Liver (tissue), 9 donors: ENCODE results near the gene FAM221B. TPM values are rescaled to one million over a fixed set of nuclear protein-coding genes. Genes with fewer than 3 reads are reported as not detected.
A peak's percentile ranks its signal among the peaks of the same experiment; 100 is the strongest.

Experiments used
- DNase-seq: peaks from one replicate; pipeline ENCODE4 v3.0.0-alpha.2; 2017; ENCODE audit warnings: low spot score
- H3K27ac ChIP-seq, 2 donors: one replicate each; pipeline ENCODE4 v1.7.0; 2013; ENCODE audit warnings: inconsistent platforms in 2 of 2, low read length in 2 of 2, control low read depth in 1 of 2, low read depth in 1 of 2, mild to moderate bottlenecking in 1 of 2
- H3K27me3 ChIP-seq, 4 donors: one replicate each; pipeline versions ENCODE4 v1.6.1 to v1.7.0; 2013; ENCODE audit warnings: low read length in 3 of 4, inconsistent platforms in 1 of 4, mild to moderate bottlenecking in 1 of 4, moderate library complexity in 1 of 4; ENCODE audit not compliant: control insufficient read depth in 4 of 4, insufficient read depth in 4 of 4
- H3K36me3 ChIP-seq, 4 donors: one replicate each; pipeline versions ENCODE4 v1.6.1 to v1.7.0; 2013; ENCODE audit warnings: low read length in 3 of 4, mild to moderate bottlenecking in 3 of 4, low read depth in 1 of 4, moderate library complexity in 1 of 4; ENCODE audit not compliant: control insufficient read depth in 4 of 4, insufficient read depth in 3 of 4
- H3K4me1 ChIP-seq, 4 donors: one replicate each; pipeline versions ENCODE4 v1.6.1 to v1.7.0; 2013; ENCODE audit warnings: low read length in 3 of 4, mild to moderate bottlenecking in 3 of 4, moderate library complexity in 1 of 4; ENCODE audit not compliant: control insufficient read depth in 4 of 4, insufficient read depth in 4 of 4
- H3K4me3 ChIP-seq, 3 donors: one replicate each; pipeline versions ENCODE4 v1.6.1 to v1.7.0; 2013; ENCODE audit warnings: low read length in 3 of 3, control low read depth in 1 of 3, low read depth in 1 of 3, mild to moderate bottlenecking in 1 of 3
- H3K9ac ChIP-seq, 2 donors: one replicate each; pipeline ENCODE4 v1.7.0; 2013; ENCODE audit warnings: low read length in 2 of 2, mild to moderate bottlenecking in 2 of 2, moderate library complexity in 2 of 2, control low read depth in 1 of 2, low read depth in 1 of 2
- H3K9me3 ChIP-seq, 4 donors: one replicate each; pipeline versions ENCODE4 v1.6.1 to v1.7.0; 2013; ENCODE audit warnings: low read length in 3 of 4; ENCODE audit not compliant: control insufficient read depth in 4 of 4
- ATF3 ChIP-seq: IDR thresholded peaks from 2 replicates; pipeline ENCODE4 v1.6.1; 2016; ENCODE audit warnings: antibody characterized with exemption
- CTCF ChIP-seq: fragments of 150-350 bp; IDR thresholded peaks from 2 replicates; pipeline ENCODE4 v1.5.1; 2017; ENCODE audit warnings: improper control_type of control experiment, low read depth, low read length; ENCODE audit not compliant: missing input control
- EGR1 ChIP-seq, 2 donors: IDR thresholded peaks; 2 replicates each; pipeline ENCODE4 v1.6.1; 2016 to 2018; ENCODE audit warnings: antibody characterized with exemption in 2 of 2, low read depth in 2 of 2
- FOXA2 ChIP-seq: IDR thresholded peaks from 2 replicates; pipeline ENCODE4 v1.6.1; 2016; ENCODE audit warnings: antibody characterized with exemption
- GABPA ChIP-seq, 2 donors: IDR thresholded peaks in 1 of 2; conservative IDR thresholded peaks in 1 of 2; 2 replicates each; pipeline ENCODE4 v1.6.1; 2016; ENCODE audit warnings: antibody characterized with exemption in 2 of 2, mild to moderate bottlenecking in 1 of 2, moderate library complexity in 1 of 2
- HNF4A ChIP-seq, 2 donors: conservative IDR thresholded peaks; 2 replicates each; pipeline ENCODE4 v1.6.1; 2016; ENCODE audit warnings: antibody characterized with exemption in 2 of 2, mild to moderate bottlenecking in 2 of 2
- HNF4G ChIP-seq: IDR thresholded peaks from 2 replicates; pipeline ENCODE4 v1.6.1; 2016; ENCODE audit warnings: antibody characterized with exemption
- JUND ChIP-seq, 2 donors: IDR thresholded peaks; 2 replicates each; pipeline ENCODE4 v1.6.1; 2016; ENCODE audit warnings: antibody characterized with exemption in 2 of 2
- MAX ChIP-seq: IDR thresholded peaks from 2 replicates; pipeline ENCODE4 v1.6.1; 2016; ENCODE audit warnings: antibody characterized with exemption
- NR2F2 ChIP-seq: IDR thresholded peaks from 2 replicates; pipeline ENCODE4 v1.6.1; 2016; ENCODE audit warnings: antibody characterized with exemption
- RAD21 ChIP-seq, 2 donors: IDR thresholded peaks; 2 replicates each; pipeline ENCODE4 v1.6.1; 2016; ENCODE audit warnings: antibody characterized with exemption in 2 of 2, mild to moderate bottlenecking in 2 of 2
- RXRA ChIP-seq, 2 donors: IDR thresholded peaks; 2 replicates each; pipeline ENCODE4 v1.6.1; 2017 to 2018; ENCODE audit warnings: antibody characterized with exemption in 2 of 2, mild to moderate bottlenecking in 1 of 2
- TAF1 ChIP-seq: conservative IDR thresholded peaks from 2 replicates; pipeline ENCODE4 v1.6.1; 2016; ENCODE audit warnings: antibody characterized with exemption, mild to moderate bottlenecking
- YY1 ChIP-seq: IDR thresholded peaks from 2 replicates; pipeline ENCODE4 v1.6.1; 2016; ENCODE audit warnings: antibody characterized with exemption, mild to moderate bottlenecking
- ZBTB33 ChIP-seq: IDR thresholded peaks from 2 replicates; pipeline ENCODE4 v1.6.1; 2016; ENCODE audit warnings: antibody characterized with exemption
- WGBS: extraction: QIAGEN DNeasy Blood & Tissue Kit; methylation state at CpG from one replicate; pipeline ENCODE4 v1.1.7; 2013; 5-methylcytosine and 5-hydroxymethylcytosine counted together
- polyA plus RNA-seq, 2 donors: library from polyadenylated mRNA; stranded (reverse) in 1 of 2; unstranded in 1 of 2; fragments of 200-250 nt in 1 of 2; fragments of >200 nt in 1 of 2; fragmentation: Nextera tagmentation in 1 of 2; extraction: Ambion mirVana in 1 of 2; gene quantifications; one replicate each; pipeline versions ENCODE4 v1.2.1 to v1.2.3, GENCODE V29; 2013 to 2015
- total RNA-seq, 2 donors: library from RNA; depleted of rRNA; stranded (reverse); fragments of >200 nt; gene quantifications; one replicate each; pipeline ENCODE4 v1.2.3, GENCODE V29; 2014
- donor health status: healthy.
- donor health status: healthy.
- donor health status: healthy.
- donor health status: healthy.
- donor health status: healthy.

Gene FAM221B
- total and polyA plus RNA-seq, 4 donors, result 0.35 TPM; not detected in 3

GRCh38 chr9:35826071-35826701 is 2.3 kb downstream of the FAM221B start:
- Histone ChIP-seq H3K36me3 (no peaks in the 10 kb centered on the region), H3K27ac (no peak overlapping the region), H3K4me1 (peaks cover 3 to 20% (median 10%) of the 10 kb centered on the region in 4 donors), H3K27me3 (no peaks in the 10 kb centered on the region), H3K4me3 (no peak overlapping the region), H3K9me3 (no peaks in the 10 kb centered on the region), H3K9ac (no peak overlapping the region)
- 35% methylated on average over 4 of the region's 4 CpGs for WGBS
- DNase-seq, result no peak
- TF ChIP-seq FOXA2, result no peak
- no peak for TF ChIP-seq ATF3
- TF ChIP-seq HNF4A (conservative IDR thresholded peaks at IDR 0.05), result peak in 1 of 2 donors; percentile 24
- no peak for TF ChIP-seq TAF1
- peak; percentile 82 to 85 for TF ChIP-seq RAD21 (IDR thresholded peaks at IDR 0.05)
- peak; percentile 77 for TF ChIP-seq CTCF
- TF ChIP-seq GABPA (IDR thresholded peaks at IDR 0.05 in 1 of 2, conservative IDR thresholded peaks at IDR 0.05 in 1 of 2), result no peak
- peak; percentile 17 to 26 for TF ChIP-seq RXRA (IDR thresholded peaks at IDR 0.05)

- Histone ChIP-seq H3K4me1 (peaks cover 0 to 4% (median 1%) of the 10 kb centered on the region in 4 donors), H3K9me3 (no peaks in the 10 kb centered on the region), H3K36me3 (no peaks in the 10 kb centered on the region), H3K4me3 (no peak overlapping the region), H3K9ac (no peak overlapping the region), H3K27ac (no peak overlapping the region), H3K27me3 (no peaks in the 10 kb centered on the region)
- no peak for DNase-seq
- no peak for TF ChIP-seq YY1
- TF ChIP-seq RAD21 (IDR thresholded peaks at IDR 0.05), result no peak
- no peak for TF ChIP-seq GABPA (IDR thresholded peaks at IDR 0.05 in 1 of 2, conservative IDR thresholded peaks at IDR 0.05 in 1 of 2)
- TF ChIP-seq HNF4A (conservative IDR thresholded peaks at IDR 0.05), result no peak
- no peak for TF ChIP-seq ATF3
- no peak for TF ChIP-seq HNF4G
- no peak for TF ChIP-seq EGR1 (IDR thresholded peaks at IDR 0.05; ENCODE audit: low read depth in 2 of 2)
- no peak for TF ChIP-seq MAX
- no peak for TF ChIP-seq TAF1
- no peak for TF ChIP-seq JUND (IDR thresholded peaks at IDR 0.05)
- no peak for TF ChIP-seq FOXA2
- no peak for TF ChIP-seq ZBTB33
- TF ChIP-seq RXRA (IDR thresholded peaks at IDR 0.05), result no peak
- TF ChIP-seq NR2F2, result no peak
- no peak for TF ChIP-seq CTCF
Observed at GRCh38 chr9:35822926-35823325, 5.6 kb downstream of the FAM221B start.
